HL-60 (cell line): Measurements from ENCODE around the gene GDPD5.

Experiments
- CTCF ChIP-seq: IDR thresholded peaks from one replicate; pipeline ENCODE4 v1.5.1; 2011; ENCODE audit warnings: low read length, control low read depth, inconsistent platforms; ENCODE audit not compliant: insufficient read depth
- POLR2AphosphoS5 ChIP-seq: IDR thresholded peaks from 2 replicates; pipeline ENCODE4 v1.6.1; 2012; ENCODE audit warnings: low read depth

GRCh38 chr11:75509020-75509720 lies 16.6 kb downstream of the GDPD5 start:
- TF ChIP-seq CTCF = no peak
- TF ChIP-seq POLR2AphosphoS5 = no peak
